Peyer's patch (tissue), 4 donors: Measurements from ENCODE around the gene CNTNAP5.

ENCODE experiments used
- CTCF ChIP-seq, 6 experiments: fragments of 450-650 bp in 4 of 6; fragments of 200-600 bp in 2 of 6; sonication (generic) in 1 of 6; IDR thresholded peaks; one replicate each; pipeline ENCODE4 v1.5.1; 2017 to 2019; ENCODE audit warnings: antibody characterized with exemption in 6 of 6, mild to moderate bottlenecking in 3 of 6, moderate library complexity in 1 of 6
- POLR2A ChIP-seq, 2 donors: fragments of 450-650 bp; IDR thresholded peaks; one replicate each; pipeline ENCODE4 v1.5.1; 2017; ENCODE audit warnings: antibody characterized with exemption in 2 of 2, mild to moderate bottlenecking in 2 of 2, moderate library complexity in 2 of 2

GRCh38 chr2:124024561-124025170 is 421 bp upstream of the CNTNAP5 start:
- TF ChIP-seq CTCF (IDR thresholded peaks at IDR 0.05): no peak
- no peak for TF ChIP-seq POLR2A (IDR thresholded peaks at IDR 0.05)
